Measurements from ENCODE around the gene ITGB1.
A peak's percentile ranks its signal among the peaks of the same experiment; 100 is the strongest.

DNA sequence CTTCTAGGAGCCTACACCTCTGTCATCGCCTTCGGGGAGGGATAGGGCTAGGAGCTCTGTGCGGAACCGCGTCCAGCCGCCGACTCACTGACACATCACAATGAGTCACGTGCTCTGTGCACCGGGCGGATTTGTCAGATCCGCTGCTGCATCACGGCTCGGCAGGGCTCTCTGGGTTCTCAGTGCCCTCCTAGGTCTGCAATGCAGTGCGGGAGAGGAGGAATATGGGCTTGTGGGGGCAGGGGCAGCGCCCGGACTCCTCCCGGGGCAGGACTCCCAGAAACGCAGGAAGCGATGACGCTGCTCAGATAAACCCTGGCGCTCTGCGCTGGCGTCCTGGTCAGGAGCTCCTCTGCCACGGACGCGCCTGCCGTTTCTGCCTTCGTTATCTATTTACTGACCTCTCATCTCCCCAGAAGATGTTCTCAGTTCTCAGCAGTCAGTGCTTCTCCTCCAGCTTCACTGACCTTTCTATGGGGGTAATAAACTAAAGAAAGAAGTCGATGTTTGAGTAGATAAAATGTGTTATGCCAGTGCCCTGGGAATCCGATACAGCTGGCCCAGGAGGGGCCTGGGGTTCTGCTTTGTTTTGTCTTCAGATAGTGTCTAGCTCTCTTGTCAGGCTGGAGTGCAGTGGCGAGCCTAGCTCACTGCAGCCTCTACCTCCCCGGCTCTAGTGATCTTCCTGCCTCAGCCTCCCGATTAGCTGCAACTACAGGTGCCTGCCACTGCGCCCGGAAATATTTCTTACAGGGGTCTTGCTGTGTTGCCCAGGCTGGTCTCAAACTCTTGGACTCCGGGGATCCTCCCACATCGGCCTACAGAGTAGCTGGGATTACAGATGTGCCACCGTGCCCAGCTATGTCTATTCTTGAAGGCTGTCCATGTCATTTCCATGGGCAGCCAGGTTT is 22.8 kb upstream of the ITGB1 start:
- peak in 3 of 4 donors; percentile 52 to 86 (median 85) for TF ChIP-seq POLR2A (IDR thresholded peaks at IDR 0.05)
- TF ChIP-seq, protein P1, sequence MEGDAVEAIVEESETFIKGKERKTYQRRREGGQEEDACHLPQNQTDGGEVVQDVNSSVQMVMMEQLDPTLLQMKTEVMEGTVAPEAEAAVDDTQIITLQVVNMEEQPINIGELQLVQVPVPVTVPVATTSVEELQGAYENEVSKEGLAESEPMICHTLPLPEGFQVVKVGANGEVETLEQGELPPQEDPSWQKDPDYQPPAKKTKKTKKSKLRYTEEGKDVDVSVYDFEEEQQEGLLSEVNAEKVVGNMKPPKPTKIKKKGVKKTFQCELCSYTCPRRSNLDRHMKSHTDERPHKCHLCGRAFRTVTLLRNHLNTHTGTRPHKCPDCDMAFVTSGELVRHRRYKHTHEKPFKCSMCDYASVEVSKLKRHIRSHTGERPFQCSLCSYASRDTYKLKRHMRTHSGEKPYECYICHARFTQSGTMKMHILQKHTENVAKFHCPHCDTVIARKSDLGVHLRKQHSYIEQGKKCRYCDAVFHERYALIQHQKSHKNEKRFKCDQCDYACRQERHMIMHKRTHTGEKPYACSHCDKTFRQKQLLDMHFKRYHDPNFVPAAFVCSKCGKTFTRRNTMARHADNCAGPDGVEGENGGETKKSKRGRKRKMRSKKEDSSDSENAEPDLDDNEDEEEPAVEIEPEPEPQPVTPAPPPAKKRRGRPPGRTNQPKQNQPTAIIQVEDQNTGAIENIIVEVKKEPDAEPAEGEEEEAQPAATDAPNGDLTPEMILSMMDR (IDR thresholded peaks at IDR 0.05), result peak in 2 of 6 experiments; percentile 11 to 42
- peak in 1 of 4 donors; percentile 55 for TF ChIP-seq EP300 (IDR thresholded peaks at IDR 0.05)
